A673 (cell line): Measurements from ENCODE around the gene MOB3C.

Experiments used
- CTCF ChIP-seq: fragments of 300-800, 200-600 bp; sonication (generic); conservative IDR thresholded peaks from 2 replicates; pipeline ENCODE4 v1.5.1; 2017; ENCODE audit warnings: low read depth, mild to moderate bottlenecking, antibody characterized with exemption, low read length, moderate library complexity, mixed read lengths
- EZH2 ChIP-seq: fragments of 200-600 bp; sonication (generic); IDR thresholded peaks from 2 replicates; pipeline ENCODE4 v1.6.1; 2017; ENCODE audit warnings: borderline replicate concordance, low read depth, mild to moderate bottlenecking, mixed read lengths, antibody characterized with exemption, low read length; ENCODE audit not compliant: poor library complexity, severe bottlenecking

GRCh38 chr1:46592823-46593222 is 23.8 kb downstream of the MOB3C start:
- TF ChIP-seq CTCF, result no peak
- TF ChIP-seq EZH2, result no peak
